Measurements from ENCODE around the gene ARHGAP8.
"Not testable (repeated sequence)": the region's sequence is repeated elsewhere in the genome, so short reads cannot be mapped to it uniquely, and the experiment has no call there.

ARHGAP8 gene

GRCh38 chr22:44855855-44856254, 103.5 kb downstream of the ARHGAP8 start:
- TF ChIP-seq CTCF (IDR thresholded peaks at IDR 0.05; ENCODE audit: control insufficient read depth, insufficient read depth, low read depth, low read length, missing control alignments) = no peak
- no peak for DNase-seq (ENCODE audit: low read depth)
- H3K4me3 ChIP-seq (ENCODE audit: control insufficient read depth, low read depth, low read length) = no peak overlapping the region

DNA sequence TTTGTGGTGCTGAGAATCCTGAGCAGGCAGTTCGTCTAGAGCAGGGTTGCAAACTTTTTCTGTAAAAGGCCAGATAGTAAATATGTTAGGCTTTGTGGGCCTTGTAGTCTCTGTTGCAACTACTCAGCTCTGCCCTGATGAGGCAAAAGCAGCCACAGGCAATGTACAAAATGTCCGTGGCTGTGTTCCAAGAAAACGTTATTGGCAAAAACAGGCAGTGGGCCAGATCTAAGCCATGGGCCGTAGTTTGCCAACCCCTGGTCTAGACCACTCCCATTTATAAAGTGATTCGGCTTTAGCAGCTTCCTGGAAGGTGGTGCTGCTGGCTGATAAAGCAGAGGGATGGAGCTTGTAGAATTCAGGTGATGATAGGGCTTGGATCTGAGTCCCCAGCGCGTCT, 106.4 kb downstream of the ARHGAP8 start:
- not testable (repeated sequence) for H3K4me3 ChIP-seq (ENCODE audit: control insufficient read depth, low read depth, low read length); DNase-seq (ENCODE audit: low read depth)

DNA sequence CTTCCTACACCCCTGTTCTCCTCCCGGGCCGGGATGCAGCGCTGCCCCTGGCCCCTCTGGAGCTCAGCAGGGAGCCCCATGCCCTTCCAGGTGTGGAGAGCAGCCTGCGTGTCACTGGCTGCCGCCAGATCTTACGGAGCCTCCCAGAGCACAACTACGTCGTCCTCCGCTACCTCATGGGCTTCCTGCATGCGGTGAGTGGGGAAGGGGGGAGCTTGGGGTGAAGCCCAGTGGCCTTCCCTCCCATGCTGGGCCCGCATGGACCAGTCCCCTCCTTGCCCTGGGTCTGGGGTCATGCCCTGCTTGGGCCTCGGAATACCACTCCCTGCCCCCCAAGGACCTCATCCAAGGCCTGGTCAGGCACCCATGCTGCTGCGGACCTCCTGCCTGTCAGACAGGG, 107.3 kb downstream of the ARHGAP8 start:
- no peak overlapping the region for H3K4me3 ChIP-seq (ENCODE audit: control insufficient read depth, low read depth, low read length)
- TF ChIP-seq CTCF (IDR thresholded peaks at IDR 0.05; ENCODE audit: control insufficient read depth, insufficient read depth, low read depth, low read length, missing control alignments) = no peak
- DNase-seq (ENCODE audit: low read depth) = no peak

DNA sequence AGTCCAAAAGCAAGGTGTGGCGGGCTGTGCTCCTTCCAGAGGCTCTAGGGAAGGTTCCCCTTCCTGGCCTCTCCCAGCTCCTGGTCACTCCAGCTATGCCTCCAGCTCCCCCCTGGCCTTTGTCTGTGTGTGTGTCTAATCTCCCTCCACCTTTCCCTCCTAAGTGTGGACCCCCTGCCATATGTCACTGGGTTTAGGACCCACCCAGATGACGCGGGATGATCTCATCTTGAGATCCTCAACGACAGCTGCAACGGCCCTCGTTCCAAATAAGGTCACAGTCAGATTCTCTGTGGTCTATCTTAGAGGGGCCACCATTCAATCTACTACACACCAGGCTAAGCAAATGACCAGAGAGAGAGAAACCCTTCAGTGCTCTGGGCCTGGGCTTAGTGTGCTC, 107.9 kb downstream of the ARHGAP8 start:
- H3K4me3 ChIP-seq (ENCODE audit: control insufficient read depth, low read depth, low read length) = no peak overlapping the region
- DNase-seq (ENCODE audit: low read depth) = no peak
- no peak for TF ChIP-seq CTCF (IDR thresholded peaks at IDR 0.05; ENCODE audit: control insufficient read depth, insufficient read depth, low read depth, low read length, missing control alignments)

DNA sequence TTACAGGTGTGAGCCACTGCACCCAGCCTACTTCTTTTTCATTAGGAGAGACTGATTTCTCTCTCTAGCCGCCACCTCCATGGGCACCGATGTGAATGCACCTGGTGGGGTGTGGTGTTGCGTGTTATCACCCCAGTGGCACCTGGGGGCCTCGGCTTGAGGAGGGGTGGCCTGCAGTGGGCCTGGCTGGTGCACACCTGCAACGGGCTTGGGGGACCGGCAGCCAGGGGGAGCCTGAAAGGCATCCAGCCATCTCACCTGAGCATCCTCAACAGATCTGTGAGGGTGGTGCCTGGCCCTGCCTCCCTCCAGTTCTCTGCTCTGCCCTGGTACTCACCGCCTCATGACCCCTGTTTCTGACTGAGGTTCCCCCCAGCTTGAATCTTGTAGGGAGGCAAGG, 108.9 kb downstream of the ARHGAP8 start:
- DNase-seq (ENCODE audit: low read depth) = no peak
- no peak for TF ChIP-seq CTCF (IDR thresholded peaks at IDR 0.05; ENCODE audit: control insufficient read depth, insufficient read depth, low read depth, low read length, missing control alignments)
- H3K4me3 ChIP-seq (ENCODE audit: control insufficient read depth, low read depth, low read length) = no peak overlapping the region

DNA sequence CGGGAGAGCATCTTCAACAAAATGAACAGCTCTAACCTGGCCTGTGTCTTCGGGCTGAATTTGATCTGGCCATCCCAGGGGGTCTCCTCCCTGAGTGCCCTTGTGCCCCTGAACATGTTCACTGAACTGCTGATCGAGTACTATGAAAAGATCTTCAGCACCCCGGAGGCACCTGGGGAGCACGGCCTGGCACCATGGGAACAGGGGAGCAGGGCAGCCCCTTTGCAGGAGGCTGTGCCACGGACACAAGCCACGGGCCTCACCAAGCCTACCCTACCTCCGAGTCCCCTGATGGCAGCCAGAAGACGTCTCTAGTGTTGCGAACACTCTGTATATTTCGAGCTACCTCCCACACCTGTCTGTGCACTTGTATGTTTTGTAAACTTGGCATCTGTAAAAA, 109.9 kb downstream of the ARHGAP8 start:
- TF ChIP-seq CTCF (IDR thresholded peaks at IDR 0.05; ENCODE audit: control insufficient read depth, insufficient read depth, low read depth, low read length, missing control alignments) = no peak
- no peak for DNase-seq (ENCODE audit: low read depth)
- no peak overlapping the region for H3K4me3 ChIP-seq (ENCODE audit: control insufficient read depth, low read depth, low read length)

- no peak for DNase-seq (ENCODE audit: low read depth)
- no peak for TF ChIP-seq CTCF (IDR thresholded peaks at IDR 0.05; ENCODE audit: control insufficient read depth, insufficient read depth, low read depth, low read length, missing control alignments)
- no peak overlapping the region for H3K4me3 ChIP-seq (ENCODE audit: control insufficient read depth, low read depth, low read length)
Observed at GRCh38 chr22:44862981-44863860, 110.8 kb downstream of the ARHGAP8 start.

Measured in AG09309 (cell line).